RPMI7951 (cell line): ENCODE results near the gene ESM1. TPM values are rescaled to one million over a fixed set of nuclear protein-coding genes. Genes with fewer than 3 reads are reported as not detected.

ENCODE experiments used
- DNase-seq: peaks from one replicate; pipeline ENCODE4 v3.0.0-alpha.2; 2012; ENCODE audit warnings: low read depth
- total RNA-seq: library from RNA; depleted of rRNA; stranded (reverse); fragments of >200 nt; shearing (Covaris generic); gene quantifications from 2 replicates; pipeline ENCODE4 v1.2.3, GENCODE V29; 2014; rRNA removed

ESM1 gene
- total RNA-seq, 1 experiment from 2014 or later: 0.12 TPM

- no peak for DNase-seq
These were observed 869 bp upstream of the ESM1 start for GRCh38 chr5:54986269-54986654.

DNA sequence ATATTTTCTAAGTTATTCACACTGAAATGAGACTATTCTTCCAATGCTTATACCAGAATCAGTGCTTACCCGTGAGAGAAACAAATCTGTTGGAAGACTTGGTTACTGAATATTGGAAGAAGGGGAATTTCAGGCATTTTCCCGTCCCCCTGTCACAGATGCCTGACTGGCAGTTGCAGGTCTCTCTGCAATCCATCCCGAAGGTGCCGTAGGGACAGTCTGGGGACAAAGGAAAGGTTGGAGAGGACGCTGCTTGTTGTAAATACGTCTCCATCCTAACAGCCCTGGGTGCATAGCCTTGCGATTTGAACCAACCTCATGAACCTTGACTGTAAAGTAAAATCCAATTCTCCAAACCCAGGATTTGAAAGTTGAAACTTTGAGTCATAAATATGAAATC is 3.5 kb downstream of the ESM1 start:
- no peak for DNase-seq

GRCh38 chr5:54975701-54976100 is 9.7 kb downstream of the ESM1 start:
- DNase-seq: no peak

DNA sequence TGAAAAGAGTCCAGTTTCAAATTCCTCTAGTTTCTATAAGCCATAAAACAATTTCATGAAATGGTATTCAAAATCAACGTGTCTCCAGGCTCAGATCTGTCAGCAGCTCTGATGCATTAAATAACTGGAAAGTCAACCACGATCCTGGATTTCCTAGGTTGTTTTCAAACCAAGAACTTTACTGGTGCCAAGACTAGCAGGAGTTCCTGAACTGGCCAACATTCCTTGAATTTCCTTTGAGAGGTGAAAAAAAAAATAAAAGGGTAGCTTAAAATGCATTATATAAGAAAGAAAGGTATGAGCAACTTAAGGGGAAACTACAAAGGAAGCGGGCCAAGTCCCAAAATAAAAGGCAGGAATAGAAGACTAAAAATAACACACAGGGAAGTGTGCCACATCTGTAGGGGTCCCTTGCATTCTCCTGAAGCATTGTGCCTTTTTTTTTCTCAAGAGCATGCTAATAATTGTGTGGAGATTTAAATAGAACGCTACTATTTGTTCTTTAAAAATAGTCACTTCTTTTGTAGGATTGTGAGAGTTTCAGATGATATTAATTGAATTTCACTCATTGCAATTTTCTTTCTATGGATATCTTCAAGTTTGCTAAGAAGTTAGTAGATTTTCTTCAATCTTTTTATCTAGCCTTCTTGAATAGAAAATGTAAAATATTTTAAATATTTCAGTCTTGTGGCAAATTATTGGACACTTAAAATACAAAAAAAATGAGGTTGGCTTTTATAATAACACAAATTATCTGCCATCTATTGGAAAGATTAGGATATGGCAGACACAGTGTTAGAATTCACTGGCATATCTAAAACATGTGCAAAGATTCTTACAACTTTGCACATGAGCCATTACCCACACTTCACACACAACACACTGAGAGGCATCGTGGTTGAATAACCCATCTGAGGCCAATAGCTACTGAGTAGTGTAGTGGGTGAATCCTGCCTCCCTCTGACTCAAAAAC is 15.3 kb downstream of the ESM1 start:
- no peak for DNase-seq

DNA sequence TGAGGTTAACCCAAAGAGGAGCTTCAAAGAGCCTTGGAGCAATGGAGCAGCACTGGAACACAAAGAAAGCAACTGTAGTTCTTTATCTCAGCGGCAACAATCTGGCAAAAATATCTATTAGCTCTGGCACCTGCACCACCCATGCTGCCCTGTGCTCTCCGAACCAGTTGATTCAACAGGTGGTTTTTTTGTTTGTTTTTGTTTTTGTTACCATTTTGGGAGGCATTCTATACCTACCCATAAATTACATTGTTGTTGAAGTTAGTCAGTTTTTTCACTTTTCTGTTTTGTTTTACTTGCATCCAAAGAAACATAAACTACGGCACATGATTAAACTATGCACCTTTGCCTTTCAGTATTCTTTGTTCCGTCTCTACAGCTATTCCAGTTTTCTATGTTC is 16.2 kb downstream of the ESM1 start:
- no peak for DNase-seq

DNA sequence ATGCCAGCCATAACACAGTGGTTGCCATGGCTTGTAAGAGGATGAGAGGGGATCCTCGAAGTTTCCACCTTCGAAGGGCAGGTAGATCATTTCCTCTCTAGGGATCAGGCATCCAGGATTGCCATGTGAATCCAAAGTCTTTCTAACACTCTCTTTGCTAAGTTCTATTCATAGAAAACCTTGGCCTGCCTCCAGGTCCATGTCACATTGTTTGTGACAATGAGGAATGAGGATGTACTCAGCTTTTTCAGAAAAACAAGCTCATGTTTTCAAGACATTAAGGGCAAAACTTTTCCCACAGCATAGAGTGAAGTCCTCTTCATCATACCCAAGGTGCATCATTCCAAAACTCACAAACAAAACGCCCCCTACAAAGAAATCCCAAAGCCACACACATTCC is 19.6 kb downstream of the ESM1 start:
- DNase-seq: no peak

DNA sequence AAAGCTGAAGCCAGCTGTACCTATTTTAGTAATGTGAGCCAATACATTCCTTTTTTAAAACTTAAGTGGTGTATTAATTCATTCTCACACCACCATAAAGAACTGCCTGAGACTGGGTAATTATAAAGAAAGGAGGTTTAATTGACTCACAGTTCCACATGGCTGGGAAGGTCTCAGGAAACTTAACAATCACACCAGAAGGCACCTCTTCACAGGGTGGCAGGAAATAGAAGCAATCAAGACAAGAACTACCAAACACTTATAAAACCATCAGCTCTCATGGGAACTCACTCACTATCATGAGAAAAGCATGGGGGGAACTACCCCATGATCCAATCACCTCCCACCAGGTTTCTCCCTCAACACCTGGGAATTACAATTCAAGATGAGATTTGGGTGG is 21.0 kb downstream of the ESM1 start:
- no peak for DNase-seq

DNA sequence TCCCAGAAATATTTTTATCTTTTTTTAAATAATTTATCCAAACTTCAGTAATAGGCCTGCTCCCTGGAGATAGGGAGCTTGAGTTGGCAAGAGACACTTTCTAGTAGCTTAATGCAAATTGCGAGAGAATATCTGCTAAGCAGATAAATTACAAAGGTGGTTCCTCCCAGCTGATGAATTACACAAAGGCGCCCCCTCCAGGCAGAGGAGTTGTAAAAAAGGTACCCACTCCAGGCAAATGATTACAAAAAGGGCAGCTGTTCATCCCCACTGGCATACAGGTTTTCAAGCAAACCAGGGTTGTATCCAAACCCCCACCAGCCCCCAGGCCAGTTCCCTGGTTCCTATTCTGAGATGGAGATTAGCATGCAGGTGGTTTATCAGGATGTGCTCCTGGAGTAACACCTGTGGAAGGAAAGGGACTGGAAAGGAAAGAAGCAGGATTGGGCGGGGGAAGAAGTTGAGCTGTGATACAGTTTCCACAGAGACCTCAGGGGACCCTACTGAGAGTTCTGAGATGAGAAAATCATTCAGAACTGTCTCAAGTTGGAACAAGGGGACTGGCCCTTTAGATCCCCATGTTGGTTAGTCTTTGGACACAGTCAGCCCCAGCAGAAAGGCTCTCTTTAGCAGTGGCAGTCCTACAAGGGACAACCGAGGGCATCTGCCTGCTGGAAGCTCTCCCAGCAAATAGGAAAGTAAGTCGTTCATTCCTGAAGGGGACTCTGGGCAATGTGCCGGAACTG is 25.5 kb downstream of the ESM1 start:
- peak; percentile 3 for DNase-seq

- no peak for DNase-seq
These were observed 28.5 kb downstream of the ESM1 start for GRCh38 chr5:54956922-54957321.

DNA sequence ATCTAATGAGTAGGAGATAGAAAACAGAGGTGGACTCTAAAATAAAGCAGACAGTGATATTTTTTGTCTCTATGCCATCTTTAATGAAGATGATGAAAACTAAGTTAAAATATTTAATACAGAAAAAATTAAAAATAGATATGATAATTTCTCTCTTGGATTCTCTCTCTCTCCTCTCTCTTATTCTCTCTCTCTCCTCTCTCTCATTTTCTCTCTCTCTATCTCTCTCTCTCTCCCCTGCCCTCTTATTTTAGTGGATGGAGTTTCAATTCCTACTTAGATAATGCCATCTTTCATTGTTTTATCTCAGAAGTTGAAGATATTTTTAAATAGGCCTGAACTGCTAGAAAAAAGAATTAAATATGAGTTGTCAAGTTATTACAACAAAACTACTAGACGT is 38.2 kb downstream of the ESM1 start:
- DNase-seq: no peak

DNA sequence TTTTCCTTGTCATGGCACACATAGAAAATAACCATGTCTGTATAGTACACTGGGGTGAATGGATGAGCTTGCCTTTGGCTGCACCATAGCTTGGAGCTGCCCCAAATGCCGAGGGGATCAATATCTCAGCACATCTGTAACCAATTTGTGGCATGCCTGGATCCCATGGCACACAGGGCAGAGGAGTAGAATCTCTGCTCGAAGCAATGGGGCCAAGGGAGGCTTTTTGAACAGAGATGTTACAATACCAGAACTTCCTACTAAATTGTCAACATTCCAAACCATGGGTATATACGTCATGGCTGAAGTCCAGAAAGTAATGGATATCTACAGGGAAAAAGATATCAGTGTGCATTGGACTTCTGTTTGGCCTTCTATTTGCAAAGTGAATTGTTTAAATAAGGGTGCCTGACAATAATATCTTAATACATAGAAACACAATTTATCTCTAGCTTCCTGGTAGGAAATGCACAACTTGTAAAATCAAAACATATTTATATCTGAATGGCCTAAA is 39.0 kb downstream of the ESM1 start:
- DNase-seq: no peak

GRCh38 chr5:54944364-54944763 is 41.0 kb downstream of the ESM1 start:
- peak; percentile 26 for DNase-seq

GRCh38 chr5:54942064-54942778 is 43.2 kb downstream of the ESM1 start:
- DNase-seq: no peak

GRCh38 chr5:54936201-54936600 is 49.2 kb downstream of the ESM1 start:
- DNase-seq: no peak

- DNase-seq: no peak
These were observed 52.6 kb downstream of the ESM1 start for GRCh38 chr5:54932789-54933188.

DNA sequence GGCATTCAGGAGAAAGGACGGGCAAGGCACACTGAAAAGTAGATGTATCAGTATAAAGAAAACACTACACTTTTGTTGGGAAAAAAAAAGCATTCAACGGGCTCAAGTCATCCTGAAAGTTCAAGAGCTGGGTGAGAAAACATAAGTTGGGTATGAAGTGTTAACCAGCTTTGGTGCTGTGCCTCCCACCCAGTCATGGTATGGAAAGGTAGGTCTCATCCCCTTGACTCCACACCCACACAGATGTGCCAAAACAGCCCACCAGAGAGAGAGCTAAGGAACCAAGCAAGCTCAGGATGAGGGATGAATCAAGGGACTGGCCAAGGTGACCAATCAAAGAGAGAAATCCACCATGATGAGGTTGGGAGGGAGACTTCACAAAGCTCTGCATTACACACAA is 54.7 kb downstream of the ESM1 start:
- no peak for DNase-seq

Other genes starting within 250 kb of the ESM1 start
- gene GZMK, start 38.7 kb upstream of the ESM1 start, total RNA-seq: not detected in 2 replicates
- not detected in 2 replicates for gene GZMA, start 117.1 kb upstream of the ESM1 start, total RNA-seq
- gene GPX8, start 174.6 kb upstream of the ESM1 start, total RNA-seq: 99.8 and 116 TPM in 2 replicates
- not detected in 2 replicates for gene CDC20B, start 187.6 kb upstream of the ESM1 start, total RNA-seq
- under 0.01 and 0.20 TPM in 2 replicates for gene MCIDAS, start 241.7 kb upstream of the ESM1 start, total RNA-seq
- gene CCNO, start 248.0 kb upstream of the ESM1 start, total RNA-seq: 1.2 and 2.6 TPM in 2 replicates